HG02885 (cell line): ENCODE results near the gene RMC1.
"Not testable (repeated sequence)": the region's sequence is repeated elsewhere in the genome, so short reads cannot be mapped to it uniquely, and the experiment has no call there.

ENCODE experiments used
- ATAC-seq: cut with Tn5 transposase; IDR thresholded peaks from one replicate; pipeline ENCODE4 v1.9.1; 2021; ENCODE audit warnings: mild to moderate bottlenecking; ENCODE audit not compliant: unreplicated experiment, poor library complexity

The RMC1 gene

GRCh38 chr18:23495723-23496440 lies 7.4 kb upstream of the RMC1 start:
- no peak for ATAC-seq

- no peak for ATAC-seq
Observed at GRCh38 chr18:23498117-23498516, 5.2 kb upstream of the RMC1 start.

- ATAC-seq, result peak; percentile 41
Observed at GRCh38 chr18:23498877-23499276, 4.4 kb upstream of the RMC1 start.

DNA sequence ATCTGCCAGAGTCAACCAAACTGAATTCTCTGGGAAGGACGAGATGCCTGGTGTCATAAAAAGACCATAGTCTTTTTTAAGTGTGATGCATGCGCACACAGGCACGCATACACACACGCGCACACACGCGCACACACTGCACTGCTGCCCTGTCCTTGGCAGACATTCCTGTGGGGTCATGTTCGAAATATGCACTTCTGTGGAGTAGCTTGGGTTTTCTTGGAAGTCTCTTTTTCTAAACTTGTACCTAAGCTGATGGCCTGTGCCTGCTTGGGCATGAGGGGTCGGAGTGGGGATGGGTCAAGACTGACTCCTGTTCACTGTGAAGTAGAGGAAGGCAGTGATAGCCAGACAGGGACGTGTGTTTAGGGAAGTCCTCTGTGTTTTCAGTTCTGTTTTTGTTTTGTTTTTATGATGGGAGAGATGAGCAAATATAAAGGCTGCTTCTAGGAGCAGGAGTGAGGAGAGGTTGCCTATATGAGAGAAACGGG lies 4.0 kb upstream of the RMC1 start:
- no peak for ATAC-seq

DNA sequence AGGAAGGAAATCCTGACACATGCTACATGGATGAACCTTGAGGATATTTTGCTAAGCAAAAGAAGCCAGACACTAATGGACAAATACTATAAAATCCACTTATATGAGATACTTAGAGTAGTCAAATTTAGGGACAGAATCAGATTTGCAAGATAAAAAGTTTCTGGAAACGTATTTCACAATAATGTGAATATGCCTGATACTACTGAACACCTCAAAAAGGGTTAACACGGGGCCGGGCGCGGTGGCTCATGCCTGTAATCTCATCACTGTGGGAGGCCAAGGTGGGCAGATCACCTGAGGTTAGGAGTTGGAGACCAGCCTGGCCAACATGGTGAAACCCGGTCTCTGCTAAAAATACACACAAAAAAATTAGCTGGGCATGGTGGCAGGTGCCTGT lies 1.7 kb upstream of the RMC1 start:
- ATAC-seq, result no peak

DNA sequence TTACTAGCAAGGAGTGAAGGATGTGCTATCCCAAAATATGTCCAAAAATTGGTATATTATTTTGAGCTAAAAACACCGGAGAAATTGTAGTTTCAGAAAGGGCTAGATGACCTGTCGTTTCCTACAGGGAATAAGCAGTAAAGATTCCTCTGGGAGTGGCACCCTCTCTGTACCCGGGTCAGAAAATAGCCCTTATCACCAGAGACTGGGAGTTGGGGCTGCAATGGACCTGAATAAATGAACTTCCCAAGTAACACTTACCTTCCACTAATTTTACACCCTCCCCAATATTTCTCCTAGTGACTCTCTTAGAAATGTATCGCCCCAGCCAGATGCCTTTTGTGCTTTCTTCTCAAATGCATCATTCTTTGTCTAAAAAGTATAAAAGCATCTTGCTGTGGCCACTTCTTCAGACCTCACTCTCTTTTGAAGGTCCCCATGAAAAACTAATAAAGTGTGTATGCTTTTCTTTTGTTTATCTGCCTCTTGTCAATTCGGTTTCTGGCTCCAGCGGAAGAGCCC lies 734 bp upstream of the RMC1 start:
- ATAC-seq, result no peak

DNA sequence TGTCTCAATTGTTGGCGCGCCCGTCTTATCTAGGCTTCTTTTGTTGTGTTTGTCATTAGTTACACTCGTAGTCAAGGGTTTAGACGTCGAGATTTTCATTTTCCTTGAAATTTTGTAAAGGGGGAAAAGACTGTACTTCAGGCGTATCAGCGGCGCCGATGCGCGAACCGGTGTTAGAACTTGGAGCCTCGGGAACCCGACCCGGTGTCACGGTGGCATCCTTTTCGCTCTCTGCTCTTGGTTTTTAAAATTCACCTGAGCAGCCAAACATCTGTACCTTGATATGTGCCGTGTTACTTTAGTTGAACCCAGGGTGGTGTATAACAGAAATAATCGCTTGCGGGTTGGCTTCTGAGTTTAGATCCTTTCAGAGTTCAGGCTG lies 643 bp downstream of the RMC1 start:
- no peak for ATAC-seq

DNA sequence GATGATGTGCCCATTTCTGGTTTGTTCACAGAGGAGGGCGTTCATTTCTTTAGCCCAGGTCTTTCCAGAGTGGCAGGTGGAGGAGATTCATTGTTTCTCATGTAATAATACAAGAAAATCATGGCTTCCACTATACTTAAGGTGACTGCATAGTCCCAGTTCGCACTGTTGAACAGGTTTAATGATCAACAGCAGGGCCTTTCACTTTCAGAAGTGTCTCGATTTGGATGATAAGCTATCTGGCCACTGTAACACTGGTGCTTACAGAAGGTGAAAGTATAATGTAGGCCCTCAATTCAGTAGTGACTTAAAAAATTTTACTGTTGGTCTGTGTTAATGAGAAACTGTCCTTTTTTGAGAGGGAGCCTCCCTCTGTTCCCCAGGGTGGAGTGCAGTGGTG lies 1.4 kb downstream of the RMC1 start:
- peak; percentile 36 for ATAC-seq

- no peak for ATAC-seq
Observed at GRCh38 chr18:23506393-23506792, 3.1 kb downstream of the RMC1 start.

DNA sequence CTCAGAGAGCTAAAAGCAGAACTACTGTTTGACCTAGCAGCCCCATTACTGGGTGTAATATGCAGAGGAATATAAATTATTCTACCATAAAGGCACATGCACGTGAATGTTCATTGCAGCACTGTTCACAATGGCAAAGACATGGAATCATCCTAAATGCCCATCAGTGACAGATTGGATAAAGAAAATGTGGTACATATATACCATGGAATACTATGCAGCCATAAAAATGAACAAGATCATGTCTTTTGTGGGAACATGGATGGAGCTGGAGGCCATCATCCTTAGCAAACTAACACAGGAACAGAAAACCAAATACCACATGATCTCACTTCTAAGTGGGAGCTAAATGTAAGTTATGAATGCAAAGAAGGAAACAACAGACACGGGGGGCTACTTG lies 7.6 kb downstream of the RMC1 start:
- ATAC-seq, result not testable (repeated sequence)

- ATAC-seq, result not testable (repeated sequence)
Observed at GRCh38 chr18:23512216-23512615, 8.9 kb downstream of the RMC1 start.

- no peak for ATAC-seq
Observed at GRCh38 chr18:23512641-23513040, 9.3 kb downstream of the RMC1 start.

GRCh38 chr18:23515911-23516546 lies 12.7 kb downstream of the RMC1 start:
- ATAC-seq, result peak; percentile 93

DNA sequence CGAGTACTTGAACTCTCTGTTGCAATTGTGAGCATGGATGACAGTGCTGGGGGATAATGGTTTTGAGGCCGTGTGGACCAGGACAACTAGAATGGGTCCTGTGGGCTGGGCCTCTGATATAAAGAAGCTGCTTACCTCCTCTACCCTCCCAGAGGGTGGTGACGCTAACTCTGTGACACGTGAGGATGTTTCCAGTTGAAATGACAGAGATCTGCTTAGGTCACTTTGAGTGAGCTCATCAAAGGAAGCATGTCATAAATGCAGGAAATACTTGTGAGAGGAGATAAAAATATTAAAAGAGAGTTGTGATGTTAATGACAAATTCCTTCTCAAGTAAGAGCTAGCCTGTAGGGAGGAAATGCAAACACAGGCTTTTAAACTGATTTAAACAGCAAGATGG lies 16.4 kb downstream of the RMC1 start:
- ATAC-seq, result no peak

DNA sequence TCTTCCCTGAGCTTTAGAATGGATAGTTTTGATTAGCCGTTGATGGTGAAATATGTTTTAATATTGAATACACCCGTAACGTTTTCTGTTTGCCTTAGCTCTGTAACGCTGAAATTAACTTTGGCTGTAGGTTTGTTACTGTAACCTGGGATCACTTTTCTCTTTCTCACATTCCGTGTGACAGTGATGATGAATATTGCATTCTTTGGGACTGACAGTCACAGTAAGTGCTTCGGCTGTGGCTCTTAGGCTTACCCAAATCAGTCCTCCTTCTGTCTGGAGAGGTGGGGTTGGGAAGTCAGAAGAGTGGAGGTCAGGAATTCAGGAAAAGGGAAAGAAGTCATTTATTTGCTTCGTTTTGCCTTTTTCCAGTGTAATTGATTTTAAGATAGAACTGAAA lies 18.0 kb downstream of the RMC1 start:
- no peak for ATAC-seq

DNA sequence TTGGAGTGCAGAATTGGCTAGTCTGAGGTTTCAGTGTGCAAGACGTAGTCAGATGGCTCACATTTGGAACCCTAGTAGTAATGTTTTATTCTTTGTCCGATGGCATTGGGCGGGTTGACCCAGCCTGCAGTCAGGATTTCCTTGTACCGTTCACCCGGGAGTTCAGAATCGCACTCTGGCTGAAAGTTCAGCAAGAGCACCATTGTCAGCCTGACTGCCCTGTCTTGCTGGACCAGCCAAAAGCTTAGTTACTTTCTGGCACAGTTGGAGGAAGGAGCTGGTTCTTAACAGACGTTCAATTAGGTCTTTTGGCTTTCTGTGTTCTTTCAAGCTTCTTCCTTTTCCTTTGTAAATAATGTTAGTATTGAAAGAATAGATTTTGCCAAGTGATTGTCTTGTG lies 18.6 kb downstream of the RMC1 start:
- no peak for ATAC-seq

GRCh38 chr18:23523429-23524212 lies 20.3 kb downstream of the RMC1 start:
- no peak for ATAC-seq

- no peak for ATAC-seq
Observed at GRCh38 chr18:23524213-23524707, 20.9 kb downstream of the RMC1 start.

DNA sequence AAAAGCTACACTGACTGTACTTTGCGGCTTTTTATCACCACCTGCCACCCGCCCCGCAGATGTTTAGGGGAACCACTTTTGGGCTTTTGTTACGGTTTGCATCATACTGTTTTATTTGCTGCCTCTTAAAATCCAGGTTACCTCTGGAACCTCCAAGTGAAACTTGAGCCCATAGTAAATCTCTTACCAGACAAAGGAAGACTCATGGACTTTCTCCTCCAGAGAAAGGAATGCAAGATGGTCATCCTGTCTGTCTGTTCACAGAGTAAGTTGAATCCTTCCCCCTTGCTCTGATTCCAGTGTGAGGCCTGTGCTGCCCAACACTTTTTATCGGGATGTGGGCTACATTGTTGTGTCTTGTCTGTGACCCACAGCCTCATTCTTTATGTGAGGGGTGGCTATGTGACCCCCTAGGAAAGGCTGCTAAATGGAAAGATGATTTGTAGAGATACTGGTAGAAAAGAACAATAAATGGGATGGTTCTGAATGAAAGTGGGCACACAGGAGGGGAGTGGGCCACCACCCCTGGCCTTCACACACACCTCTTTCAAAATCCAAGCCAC lies 23.3 kb downstream of the RMC1 start:
- ATAC-seq, result no peak
